WI38 (cell line): Measurements from ENCODE around the gene CRIM1.

Experiments
- H3K4me3 ChIP-seq: 2 replicates; pipeline ENCODE4 v1.5.1; 2011; ENCODE audit warnings: low read depth, mild to moderate bottlenecking, control low read depth, low read length
- CTCF ChIP-seq: IDR thresholded peaks from 2 replicates; pipeline ENCODE4 v1.5.1; 2012; ENCODE audit warnings: low read depth, mild to moderate bottlenecking, control low read depth, low read length

The CRIM1 gene

GRCh38 chr2:36389577-36389976 lies 34.0 kb downstream of the CRIM1 start:
- TF ChIP-seq CTCF, result no peak
- no peak overlapping the region for H3K4me3 ChIP-seq

GRCh38 chr2:36392571-36393255 lies 37.1 kb downstream of the CRIM1 start:
- TF ChIP-seq CTCF, result no peak
- H3K4me3 ChIP-seq, result no peak overlapping the region

GRCh38 chr2:36393738-36394256 lies 38.2 kb downstream of the CRIM1 start:
- no peak overlapping the region for H3K4me3 ChIP-seq
- TF ChIP-seq CTCF, result no peak

- no peak for TF ChIP-seq CTCF
- no peak overlapping the region for H3K4me3 ChIP-seq
These were observed 39.2 kb downstream of the CRIM1 start for GRCh38 chr2:36394804-36395203.

GRCh38 chr2:36395866-36396265 lies 40.3 kb downstream of the CRIM1 start:
- no peak for TF ChIP-seq CTCF
- no peak overlapping the region for H3K4me3 ChIP-seq

GRCh38 chr2:36396878-36397539 lies 41.4 kb downstream of the CRIM1 start:
- no peak for TF ChIP-seq CTCF
- H3K4me3 ChIP-seq, result no peak overlapping the region

GRCh38 chr2:36397728-36398413 lies 42.3 kb downstream of the CRIM1 start:
- no peak for TF ChIP-seq CTCF
- H3K4me3 ChIP-seq, result no peak overlapping the region
